ENCODE results near the gene GZMB.

GZMB gene, protein sequence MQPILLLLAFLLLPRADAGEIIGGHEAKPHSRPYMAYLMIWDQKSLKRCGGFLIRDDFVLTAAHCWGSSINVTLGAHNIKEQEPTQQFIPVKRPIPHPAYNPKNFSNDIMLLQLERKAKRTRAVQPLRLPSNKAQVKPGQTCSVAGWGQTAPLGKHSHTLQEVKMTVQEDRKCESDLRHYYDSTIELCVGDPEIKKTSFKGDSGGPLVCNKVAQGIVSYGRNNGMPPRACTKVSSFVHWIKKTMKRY

DNA sequence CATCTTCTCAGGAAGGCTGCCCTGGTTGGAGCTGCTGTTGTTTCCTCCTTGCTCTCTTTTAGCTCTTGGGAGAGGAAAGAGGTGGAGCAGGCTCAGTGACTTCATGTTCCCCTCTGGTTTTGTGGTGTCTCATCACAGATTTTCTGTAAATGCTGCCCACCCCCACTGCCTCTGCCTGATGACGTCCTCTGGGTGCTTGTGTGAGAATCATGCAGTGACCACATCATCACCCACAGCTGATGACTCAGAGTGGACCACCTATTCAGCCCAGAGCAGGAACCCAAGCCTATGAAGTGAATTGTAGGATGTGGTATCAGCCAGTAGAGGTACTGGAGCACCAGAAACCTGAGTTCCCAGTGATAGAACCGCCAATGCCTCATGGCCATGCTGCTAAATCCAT, at the start of gene GZMB:
TSS of gene GZMB (minus strand) at position 33 of the 400 bp plus-strand sequence. CDS start at position 3, 30 bp downstream.
- no peaks in the 10 kb centered on the region for H3K36me3 ChIP-seq (ENCODE audit: control insufficient read depth, insufficient read depth, low read length)
- H3K27ac ChIP-seq (ENCODE audit: low read depth, low read length) = no peak within 1 kb of the TSS
- no peak within 1 kb of the TSS for H3K9ac ChIP-seq (ENCODE audit: low read depth, low read length)
- no peaks in the 10 kb centered on the region for H3K27me3 ChIP-seq (ENCODE audit: control insufficient read depth, insufficient read depth, low read length)
- no peaks in the 10 kb centered on the region for H3K9me3 ChIP-seq (ENCODE audit: control insufficient read depth, insufficient read depth, low read length)
- H3K4me3 ChIP-seq (ENCODE audit: low read depth, low read length) = no peak within 1 kb of the TSS
- H3K4me1 ChIP-seq (ENCODE audit: control insufficient read depth, insufficient read depth, low read length) = no peaks in the 10 kb centered on the region

DNA sequence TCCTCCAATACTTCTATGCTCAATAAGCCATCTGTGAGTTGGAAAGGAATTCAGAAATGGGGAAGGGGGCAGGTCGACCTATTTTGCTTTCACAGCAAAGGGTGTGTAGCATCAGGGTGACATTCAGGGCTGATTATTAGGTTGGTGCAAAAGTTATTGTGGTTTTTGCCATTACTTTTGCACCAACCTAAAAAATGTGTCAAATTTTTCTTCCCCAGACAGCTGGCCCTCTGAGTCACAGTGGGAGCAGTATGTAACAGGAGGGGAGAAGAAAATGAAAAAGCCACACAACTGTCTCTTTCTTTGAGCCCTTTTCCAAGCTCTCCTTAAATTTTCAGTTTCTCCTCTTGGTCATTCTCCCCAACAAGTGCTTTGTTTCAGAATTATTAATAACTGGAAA, 47.1 kb upstream of the GZMB start:
- Histone ChIP-seq H3K36me3 (ENCODE audit: control insufficient read depth, insufficient read depth, low read length) (no peaks in the 10 kb centered on the region), H3K27ac (ENCODE audit: low read depth, low read length) (no peak overlapping the region), H3K9me3 (ENCODE audit: control insufficient read depth, insufficient read depth, low read length) (no peaks in the 10 kb centered on the region), H3K27me3 (ENCODE audit: control insufficient read depth, insufficient read depth, low read length) (no peaks in the 10 kb centered on the region), H3K4me3 (ENCODE audit: low read depth, low read length) (no peak overlapping the region), H3K4me1 (ENCODE audit: control insufficient read depth, insufficient read depth, low read length) (no peaks in the 10 kb centered on the region), H3K9ac (ENCODE audit: low read depth, low read length) (no peak overlapping the region)

DNA sequence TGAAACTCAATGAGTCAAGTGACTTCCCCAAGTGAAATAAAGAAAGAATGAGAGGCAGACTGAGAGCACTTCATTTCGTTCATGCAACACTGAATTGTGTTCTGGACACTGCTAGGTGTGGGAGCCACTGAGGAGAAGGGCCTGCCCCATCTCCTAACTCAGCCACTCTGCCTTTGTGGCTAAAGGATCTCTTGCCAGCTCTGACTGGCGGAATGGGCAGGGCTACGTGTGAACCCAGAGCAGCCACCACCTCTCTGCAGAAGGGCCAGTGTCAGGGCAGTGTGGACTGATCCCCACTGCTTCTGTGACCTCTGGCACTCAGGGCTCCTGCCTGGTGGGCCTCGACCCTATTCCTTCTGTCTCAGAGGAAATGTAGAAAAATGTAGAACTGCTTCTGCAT, 46.5 kb upstream of the GZMB start:
- H3K9me3 ChIP-seq (ENCODE audit: control insufficient read depth, insufficient read depth, low read length) = no peaks in the 10 kb centered on the region
- H3K27ac ChIP-seq (ENCODE audit: low read depth, low read length) = no peak overlapping the region
- H3K9ac ChIP-seq (ENCODE audit: low read depth, low read length) = no peak overlapping the region
- H3K36me3 ChIP-seq (ENCODE audit: control insufficient read depth, insufficient read depth, low read length) = no peaks in the 10 kb centered on the region
- H3K4me1 ChIP-seq (ENCODE audit: control insufficient read depth, insufficient read depth, low read length) = no peaks in the 10 kb centered on the region
- no peak overlapping the region for H3K4me3 ChIP-seq (ENCODE audit: low read depth, low read length)
- H3K27me3 ChIP-seq (ENCODE audit: control insufficient read depth, insufficient read depth, low read length) = no peaks in the 10 kb centered on the region

DNA sequence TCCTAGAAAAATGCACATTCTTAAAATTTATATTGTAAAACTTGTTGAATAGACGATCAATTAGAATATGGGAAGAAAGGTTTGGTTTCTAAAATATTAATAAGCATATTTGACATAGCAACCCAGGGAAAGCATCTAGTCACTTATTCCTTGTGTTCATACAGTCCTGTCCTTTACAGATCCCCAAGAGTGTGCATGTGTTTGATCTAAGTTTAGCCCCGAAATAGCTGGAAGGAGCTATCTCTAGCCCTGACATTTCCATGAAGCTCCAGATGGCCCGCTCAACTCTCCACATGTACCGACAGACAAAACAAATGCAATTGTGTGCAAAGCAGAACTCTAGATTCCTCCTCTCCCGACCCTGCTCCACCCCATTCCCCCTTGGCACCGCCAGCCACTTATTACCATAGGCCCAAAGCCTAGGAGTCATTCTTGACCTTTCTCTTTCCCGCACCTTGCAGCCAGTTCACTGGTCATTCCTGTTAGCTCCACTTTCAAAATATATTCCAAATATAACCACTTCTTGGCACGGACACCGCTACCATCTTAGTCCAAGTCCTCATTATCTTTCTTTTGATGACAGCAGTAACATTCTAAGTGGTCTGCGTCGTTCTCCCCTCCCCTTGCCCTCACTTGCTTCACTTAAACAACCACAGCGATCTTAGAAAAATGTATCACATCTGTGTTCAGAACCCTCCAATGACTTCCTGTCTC, 45.4 kb upstream of the GZMB start:
- no peak overlapping the region for H3K27ac ChIP-seq (ENCODE audit: low read depth, low read length)
- no peaks in the 10 kb centered on the region for H3K36me3 ChIP-seq (ENCODE audit: control insufficient read depth, insufficient read depth, low read length)
- H3K4me1 ChIP-seq (ENCODE audit: control insufficient read depth, insufficient read depth, low read length) = no peaks in the 10 kb centered on the region
- H3K27me3 ChIP-seq (ENCODE audit: control insufficient read depth, insufficient read depth, low read length) = no peaks in the 10 kb centered on the region
- H3K9ac ChIP-seq (ENCODE audit: low read depth, low read length) = no peak overlapping the region
- no peaks in the 10 kb centered on the region for H3K9me3 ChIP-seq (ENCODE audit: control insufficient read depth, insufficient read depth, low read length)
- no peak overlapping the region for H3K4me3 ChIP-seq (ENCODE audit: low read depth, low read length)

DNA sequence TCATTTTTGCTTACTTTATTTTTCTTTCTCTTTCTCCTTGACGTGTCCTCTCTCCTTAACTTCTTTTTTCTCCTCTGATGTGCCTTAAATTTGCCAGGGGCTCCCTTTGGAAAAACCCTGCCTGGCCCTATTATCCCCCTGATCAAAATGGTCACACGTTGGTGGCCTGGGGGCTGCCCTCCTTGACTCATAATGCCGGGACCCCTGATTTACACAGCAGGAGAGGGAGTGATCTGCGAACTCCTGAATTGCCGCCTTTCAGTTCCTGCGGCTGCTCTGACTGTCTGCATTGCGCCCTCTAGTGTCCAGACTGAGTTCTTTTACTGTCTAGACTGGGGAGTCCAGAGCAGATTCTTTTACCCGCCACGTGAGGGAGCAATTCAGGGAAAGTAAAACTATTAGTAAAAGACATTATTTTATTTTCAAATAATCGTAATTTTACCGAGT, 44.8 kb upstream of the GZMB start:
- no peak overlapping the region for H3K9ac ChIP-seq (ENCODE audit: low read depth, low read length)
- H3K4me1 ChIP-seq (ENCODE audit: control insufficient read depth, insufficient read depth, low read length) = no peaks in the 10 kb centered on the region
- no peak overlapping the region for H3K27ac ChIP-seq (ENCODE audit: low read depth, low read length)
- no peak overlapping the region for H3K4me3 ChIP-seq (ENCODE audit: low read depth, low read length)
- no peaks in the 10 kb centered on the region for H3K27me3 ChIP-seq (ENCODE audit: control insufficient read depth, insufficient read depth, low read length)
- no peaks in the 10 kb centered on the region for H3K36me3 ChIP-seq (ENCODE audit: control insufficient read depth, insufficient read depth, low read length)
- H3K9me3 ChIP-seq (ENCODE audit: control insufficient read depth, insufficient read depth, low read length) = no peaks in the 10 kb centered on the region

DNA sequence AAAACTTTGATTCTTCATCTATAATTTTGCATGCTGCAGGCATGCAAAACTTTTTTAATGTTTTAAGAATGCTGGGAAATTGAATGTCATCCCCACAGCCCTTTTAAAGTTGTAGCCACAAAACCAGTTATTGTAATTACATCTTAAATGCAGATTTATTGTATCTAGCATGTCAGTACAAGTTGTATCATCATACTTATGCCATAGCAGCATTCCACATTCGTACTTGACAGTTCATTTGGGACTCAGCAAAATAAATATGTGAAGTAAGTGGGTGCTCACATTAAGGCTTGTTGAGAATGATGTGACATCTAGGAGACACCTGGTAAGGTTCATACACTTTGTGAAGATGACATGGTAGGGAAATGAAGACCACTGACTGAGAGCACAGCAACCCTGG, 44.0 kb upstream of the GZMB start:
- Histone ChIP-seq H3K9me3 (ENCODE audit: control insufficient read depth, insufficient read depth, low read length) (no peaks in the 10 kb centered on the region), H3K36me3 (ENCODE audit: control insufficient read depth, insufficient read depth, low read length) (no peaks in the 10 kb centered on the region), H3K4me3 (ENCODE audit: low read depth, low read length) (no peak overlapping the region), H3K9ac (ENCODE audit: low read depth, low read length) (no peak overlapping the region), H3K27me3 (ENCODE audit: control insufficient read depth, insufficient read depth, low read length) (no peaks in the 10 kb centered on the region), H3K4me1 (ENCODE audit: control insufficient read depth, insufficient read depth, low read length) (no peaks in the 10 kb centered on the region), H3K27ac (ENCODE audit: low read depth, low read length) (no peak overlapping the region)

DNA sequence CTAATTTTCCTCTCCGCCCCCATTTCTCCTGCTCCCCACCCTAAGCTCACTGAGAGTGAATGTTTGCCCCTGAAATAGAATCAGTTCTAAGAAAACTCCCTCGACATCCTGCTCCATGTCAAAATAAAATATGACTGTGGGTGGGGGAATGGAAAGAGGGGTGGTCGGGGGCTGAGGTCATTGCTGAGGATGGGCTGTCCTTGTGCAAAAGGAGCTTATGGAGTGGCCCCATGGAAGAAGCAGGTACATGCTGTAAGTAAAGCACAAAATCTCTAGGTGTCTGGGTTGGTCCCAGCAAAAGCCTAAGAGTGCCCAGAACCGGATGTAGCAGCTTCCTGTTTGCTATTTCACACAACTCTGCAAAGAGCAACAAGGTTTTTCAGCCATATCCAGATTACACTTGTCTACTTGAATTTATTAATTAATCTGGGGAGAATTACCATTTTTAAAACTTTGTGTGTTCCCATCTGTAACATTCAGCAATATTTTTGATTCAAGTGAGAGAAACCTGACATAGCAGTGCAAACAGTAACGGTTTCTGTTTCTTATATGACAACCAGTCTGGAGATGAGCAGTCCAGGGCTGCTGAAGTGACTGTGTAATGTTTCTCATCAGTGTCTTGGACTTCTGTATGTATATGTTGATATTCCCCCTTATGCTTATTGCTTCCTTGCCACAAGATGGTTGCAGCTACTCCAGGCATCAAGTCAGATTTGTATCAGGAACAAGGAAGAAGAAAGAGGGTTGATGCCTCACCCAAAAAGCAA, 40.4 kb upstream of the GZMB start:
- peak overlapping the region; percentile 8 for H3K27ac ChIP-seq (ENCODE audit: low read depth, low read length)
- no peaks in the 10 kb centered on the region for H3K27me3 ChIP-seq (ENCODE audit: control insufficient read depth, insufficient read depth, low read length)
- no peak overlapping the region for H3K9ac ChIP-seq (ENCODE audit: low read depth, low read length)
- H3K9me3 ChIP-seq (ENCODE audit: control insufficient read depth, insufficient read depth, low read length) = no peaks in the 10 kb centered on the region
- H3K4me1 ChIP-seq (ENCODE audit: control insufficient read depth, insufficient read depth, low read length) = peaks cover 3% of the 10 kb centered on the region
- H3K4me3 ChIP-seq (ENCODE audit: low read depth, low read length) = no peak overlapping the region
- H3K36me3 ChIP-seq (ENCODE audit: control insufficient read depth, insufficient read depth, low read length) = no peaks in the 10 kb centered on the region

DNA sequence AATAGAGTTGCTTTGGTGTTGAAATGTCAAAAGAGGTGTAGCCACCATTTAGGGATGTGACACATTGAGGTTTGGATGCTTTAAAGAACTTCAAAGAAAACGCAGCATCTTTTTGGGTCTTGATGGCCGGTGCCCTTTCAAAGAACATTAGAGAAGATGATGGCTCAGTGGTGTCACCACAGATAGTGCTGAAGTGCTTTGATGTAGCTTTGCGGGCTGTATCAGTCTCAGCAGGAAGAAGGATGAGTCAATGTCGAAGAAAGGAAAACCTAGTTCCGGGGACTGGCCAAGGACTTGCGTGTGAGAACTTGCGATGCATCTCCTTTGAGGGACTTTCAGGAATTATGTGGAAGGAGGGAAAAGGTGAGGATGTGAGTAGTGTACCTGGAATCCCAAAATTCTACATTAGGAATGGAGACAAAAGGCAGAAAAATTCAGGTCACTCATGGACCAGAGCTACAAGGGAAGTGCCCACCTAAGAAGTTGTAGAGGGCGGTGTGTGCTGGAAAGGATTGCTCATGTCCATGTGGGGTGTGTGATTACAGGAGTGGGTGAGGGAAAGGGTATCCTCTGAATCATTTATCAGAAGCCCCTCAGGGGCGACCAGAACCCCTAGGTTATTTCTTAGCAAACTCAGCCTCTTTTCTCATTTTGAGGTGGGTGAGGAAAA, 39.7 kb upstream of the GZMB start:
- Histone ChIP-seq H3K27ac (ENCODE audit: low read depth, low read length) (peak overlapping the region; percentile 8), H3K27me3 (ENCODE audit: control insufficient read depth, insufficient read depth, low read length) (no peaks in the 10 kb centered on the region), H3K9me3 (ENCODE audit: control insufficient read depth, insufficient read depth, low read length) (no peaks in the 10 kb centered on the region), H3K4me1 (ENCODE audit: control insufficient read depth, insufficient read depth, low read length) (peaks cover 5% of the 10 kb centered on the region), H3K9ac (ENCODE audit: low read depth, low read length) (no peak overlapping the region), H3K4me3 (ENCODE audit: low read depth, low read length) (no peak overlapping the region), H3K36me3 (ENCODE audit: control insufficient read depth, insufficient read depth, low read length) (no peaks in the 10 kb centered on the region)

DNA sequence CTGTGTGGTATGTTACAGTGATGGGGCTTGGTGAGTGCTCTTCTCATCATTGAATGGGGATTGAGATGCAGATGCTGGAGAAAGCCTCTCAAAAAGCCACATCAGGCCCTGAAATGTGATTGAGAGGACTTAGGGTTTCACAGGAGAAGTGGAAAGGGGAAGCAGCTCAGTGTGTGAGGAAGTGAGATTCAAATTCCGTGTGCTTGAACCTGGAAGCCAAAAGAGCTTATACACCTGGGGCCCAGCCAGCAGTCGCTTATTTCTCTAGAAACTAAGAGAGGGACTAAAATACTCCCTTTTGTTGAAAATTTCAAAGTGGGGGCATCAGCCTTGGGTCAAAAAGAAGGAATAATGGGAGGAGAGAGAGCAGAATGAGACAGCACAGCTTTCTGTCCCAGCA, 39.1 kb upstream of the GZMB start:
- H3K27ac ChIP-seq (ENCODE audit: low read depth, low read length) = no peak overlapping the region
- no peaks in the 10 kb centered on the region for H3K36me3 ChIP-seq (ENCODE audit: control insufficient read depth, insufficient read depth, low read length)

DNA sequence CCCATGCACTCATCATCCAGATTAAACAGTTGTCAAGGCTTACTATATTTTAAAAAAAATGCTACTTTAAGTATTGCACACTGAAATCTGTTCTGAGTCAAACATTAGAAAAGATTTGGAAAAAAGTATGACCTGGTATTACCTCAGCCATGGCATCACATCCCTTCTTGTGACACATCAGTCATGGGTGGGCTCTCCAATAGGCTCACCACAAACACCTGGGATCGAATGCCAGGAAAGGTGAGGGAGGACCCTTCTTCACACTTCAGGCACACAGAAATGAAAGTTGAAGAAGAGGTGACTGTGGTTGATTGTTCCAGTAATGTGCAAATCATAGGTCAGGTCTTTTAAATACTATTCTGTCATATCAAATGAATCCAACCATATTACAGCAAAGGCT, 36.6 kb upstream of the GZMB start:
- H3K9me3 ChIP-seq (ENCODE audit: control insufficient read depth, insufficient read depth, low read length) = no peaks in the 10 kb centered on the region
- no peaks in the 10 kb centered on the region for H3K27me3 ChIP-seq (ENCODE audit: control insufficient read depth, insufficient read depth, low read length)
- H3K27ac ChIP-seq (ENCODE audit: low read depth, low read length) = no peak overlapping the region

More for the DNA sequence above, 39.1 kb upstream of the GZMB start:
- Histone ChIP-seq H3K27me3 (ENCODE audit: control insufficient read depth, insufficient read depth, low read length) (no peaks in the 10 kb centered on the region), H3K4me1 (ENCODE audit: control insufficient read depth, insufficient read depth, low read length) (peaks cover 5% of the 10 kb centered on the region), H3K9me3 (ENCODE audit: control insufficient read depth, insufficient read depth, low read length) (no peaks in the 10 kb centered on the region), H3K4me3 (ENCODE audit: low read depth, low read length) (no peak overlapping the region), H3K9ac (ENCODE audit: low read depth, low read length) (no peak overlapping the region)

More for the DNA sequence above, 36.6 kb upstream of the GZMB start:
- peaks cover 5% of the 10 kb centered on the region for H3K4me1 ChIP-seq (ENCODE audit: control insufficient read depth, insufficient read depth, low read length)
- H3K36me3 ChIP-seq (ENCODE audit: control insufficient read depth, insufficient read depth, low read length) = no peaks in the 10 kb centered on the region
- H3K9ac ChIP-seq (ENCODE audit: low read depth, low read length) = no peak overlapping the region
- H3K4me3 ChIP-seq (ENCODE audit: low read depth, low read length) = no peak overlapping the region
